SU-DHL-6 (cell line): ENCODE measurements around the gene CXCR5.

Source experiments
- H2AFZ ChIP-seq: fragments of 200-600 bp; sonication (generic); 2 replicates; pipeline ENCODE4 v1.6.1; 2014; ENCODE audit warnings: low read depth, mild to moderate bottlenecking, moderate library complexity, mixed read lengths, antibody characterized with exemption, low read length; ENCODE audit not compliant: severe bottlenecking
- H3F3A ChIP-seq: fragments of 200-600 bp; shearing (Covaris generic); 2 replicates; pipeline ENCODE4 v1.6.0; 2016; ENCODE audit warnings: antibody characterized with exemption, mild to moderate bottlenecking; ENCODE audit not compliant: insufficient read depth
- H3K27ac ChIP-seq: fragments of 200-600 bp; sonication (generic); 2 replicates; pipeline ENCODE4 v1.5.1; 2016; ENCODE audit warnings: low read depth, mild to moderate bottlenecking, low read length, moderate library complexity, mixed read lengths
- H3K27me3 ChIP-seq: fragments of 200-600 bp; sonication (generic), shearing (Covaris generic); 2 replicates; pipeline ENCODE4 v1.6.0; 2014; ENCODE audit warnings: mild to moderate bottlenecking, low read length
- H3K36me3 ChIP-seq: fragments of 200-600 bp; sonication (generic); 2 replicates; pipeline ENCODE4 v1.6.1; 2014; ENCODE audit warnings: mild to moderate bottlenecking, low read length, mixed read lengths
- H3K4me2 ChIP-seq: fragments of 300-600, 200-600 bp; shearing (Covaris generic), sonication (generic); 2 replicates; pipeline ENCODE4 v1.6.0; 2014; ENCODE audit warnings: low read length, low read depth, mild to moderate bottlenecking; ENCODE audit not compliant: poor library complexity, severe bottlenecking
- H3K4me3 ChIP-seq: fragments of 200-600 bp; sonication (generic); 2 replicates; pipeline ENCODE4 v1.5.1; 2014; ENCODE audit warnings: antibody characterized with exemption, low read length, mild to moderate bottlenecking, mixed read lengths; ENCODE audit not compliant: insufficient read depth, poor library complexity, severe bottlenecking
- H3K79me2 ChIP-seq: fragments of 200-600 bp; sonication (generic); 2 replicates; pipeline ENCODE4 v1.6.1; 2014; ENCODE audit warnings: mild to moderate bottlenecking, low read length, moderate library complexity; ENCODE audit not compliant: insufficient read depth
- H3K9ac ChIP-seq: fragments of 200-600 bp; sonication (generic); 2 replicates; pipeline ENCODE4 v1.7.0; 2014; ENCODE audit warnings: mild to moderate bottlenecking, low read length
- H3K9me2 ChIP-seq: fragments of 200-600 bp; sonication (generic); replicated peaks from 2 replicates; pipeline ENCODE4 v1.6.1; 2014; ENCODE audit warnings: low read length; ENCODE audit not compliant: insufficient read depth
- H3K9me3 ChIP-seq: fragments of 200-600 bp; sonication (generic); 2 replicates; pipeline ENCODE4 v1.6.1; 2014; ENCODE audit warnings: low read length, mixed read lengths; ENCODE audit not compliant: insufficient read depth
- H4K20me1 ChIP-seq: fragments of 200-600 bp; sonication (generic); 2 replicates; pipeline ENCODE4 v1.6.1; 2014; ENCODE audit warnings: low read depth, mild to moderate bottlenecking, antibody characterized with exemption, low read length, moderate library complexity, mixed read lengths
- EZH2phosphoT487 ChIP-seq: fragments of 200-600 bp; sonication (generic), shearing (Covaris generic); conservative IDR thresholded peaks from 2 replicates; pipeline ENCODE4 v1.6.1; 2018; ENCODE audit warnings: mild to moderate bottlenecking, antibody characterized with exemption, low read length, moderate library complexity, mixed read lengths
- TF ChIP-seq, protein P1 (sequence below): fragments of 200-600 bp; sonication (generic); IDR thresholded peaks from one replicate; pipeline ENCODE4 v1.5.1; 2017; ENCODE audit warnings: antibody characterized with exemption, mild to moderate bottlenecking, low read length, moderate library complexity; ENCODE audit not compliant: insufficient read depth, poor library complexity, severe bottlenecking

CXCR5 gene

DNA sequence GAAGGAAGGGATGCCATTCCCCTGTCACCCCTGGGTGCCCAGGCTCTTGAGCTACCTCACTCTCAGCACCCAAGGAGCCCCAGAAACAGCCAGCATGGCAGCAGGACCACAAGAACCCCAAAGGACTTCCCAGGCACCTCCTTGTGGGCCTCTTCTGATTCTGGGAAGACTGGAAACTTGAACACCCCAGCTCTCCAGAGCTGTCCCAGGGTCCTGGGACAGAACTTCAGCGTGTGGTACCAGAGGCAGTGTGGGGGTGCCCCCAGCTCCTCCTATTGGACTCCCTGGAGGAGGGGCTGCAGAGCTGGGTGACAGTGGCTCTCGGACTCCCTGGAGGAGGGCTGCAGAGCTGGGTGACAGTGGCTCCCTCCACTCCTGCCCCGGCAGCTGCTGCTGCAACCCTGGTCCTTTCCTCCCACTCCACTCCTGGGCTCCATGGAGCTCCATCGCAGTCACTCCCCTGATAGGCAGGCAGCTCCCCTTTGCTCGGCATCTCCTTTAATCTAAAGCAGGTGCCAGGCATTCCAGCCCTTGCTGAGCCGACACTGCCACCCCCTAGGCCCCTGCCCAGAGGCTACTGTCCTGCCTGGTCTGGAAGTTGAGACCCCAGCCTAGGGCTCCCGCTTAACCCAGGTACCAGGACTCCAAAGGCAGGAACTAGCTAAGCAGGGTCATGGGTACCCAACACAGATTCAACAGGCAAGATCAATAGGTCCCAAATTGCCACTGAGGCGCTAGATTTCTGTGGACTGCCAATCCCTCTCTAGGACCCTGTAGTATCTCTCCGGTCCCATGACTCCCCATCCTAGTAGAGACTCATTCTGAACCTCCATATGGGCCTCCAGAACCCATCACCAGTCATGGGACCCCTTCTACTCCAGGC is 39.3 kb downstream of the CXCR5 start:
- Histone ChIP-seq H3K4me3 (no peak overlapping the region), H3K9ac (no peak overlapping the region), H3K36me3 (no peaks in the 10 kb centered on the region), H3K27ac (no peak overlapping the region), H3F3A (peaks cover 19% of the 10 kb centered on the region), H3K4me2 (no peak overlapping the region), H3K9me3 (no peaks in the 10 kb centered on the region), H3K9me2 (no peaks in the 10 kb centered on the region), H3K27me3 (no peaks in the 10 kb centered on the region), H4K20me1 (no peaks in the 10 kb centered on the region), H3K79me2 (no peaks in the 10 kb centered on the region), H2AFZ (no peak overlapping the region)
- TF ChIP-seq EZH2phosphoT487, result no peak
- TF ChIP-seq, protein P1, sequence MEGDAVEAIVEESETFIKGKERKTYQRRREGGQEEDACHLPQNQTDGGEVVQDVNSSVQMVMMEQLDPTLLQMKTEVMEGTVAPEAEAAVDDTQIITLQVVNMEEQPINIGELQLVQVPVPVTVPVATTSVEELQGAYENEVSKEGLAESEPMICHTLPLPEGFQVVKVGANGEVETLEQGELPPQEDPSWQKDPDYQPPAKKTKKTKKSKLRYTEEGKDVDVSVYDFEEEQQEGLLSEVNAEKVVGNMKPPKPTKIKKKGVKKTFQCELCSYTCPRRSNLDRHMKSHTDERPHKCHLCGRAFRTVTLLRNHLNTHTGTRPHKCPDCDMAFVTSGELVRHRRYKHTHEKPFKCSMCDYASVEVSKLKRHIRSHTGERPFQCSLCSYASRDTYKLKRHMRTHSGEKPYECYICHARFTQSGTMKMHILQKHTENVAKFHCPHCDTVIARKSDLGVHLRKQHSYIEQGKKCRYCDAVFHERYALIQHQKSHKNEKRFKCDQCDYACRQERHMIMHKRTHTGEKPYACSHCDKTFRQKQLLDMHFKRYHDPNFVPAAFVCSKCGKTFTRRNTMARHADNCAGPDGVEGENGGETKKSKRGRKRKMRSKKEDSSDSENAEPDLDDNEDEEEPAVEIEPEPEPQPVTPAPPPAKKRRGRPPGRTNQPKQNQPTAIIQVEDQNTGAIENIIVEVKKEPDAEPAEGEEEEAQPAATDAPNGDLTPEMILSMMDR, result no peak

DNA sequence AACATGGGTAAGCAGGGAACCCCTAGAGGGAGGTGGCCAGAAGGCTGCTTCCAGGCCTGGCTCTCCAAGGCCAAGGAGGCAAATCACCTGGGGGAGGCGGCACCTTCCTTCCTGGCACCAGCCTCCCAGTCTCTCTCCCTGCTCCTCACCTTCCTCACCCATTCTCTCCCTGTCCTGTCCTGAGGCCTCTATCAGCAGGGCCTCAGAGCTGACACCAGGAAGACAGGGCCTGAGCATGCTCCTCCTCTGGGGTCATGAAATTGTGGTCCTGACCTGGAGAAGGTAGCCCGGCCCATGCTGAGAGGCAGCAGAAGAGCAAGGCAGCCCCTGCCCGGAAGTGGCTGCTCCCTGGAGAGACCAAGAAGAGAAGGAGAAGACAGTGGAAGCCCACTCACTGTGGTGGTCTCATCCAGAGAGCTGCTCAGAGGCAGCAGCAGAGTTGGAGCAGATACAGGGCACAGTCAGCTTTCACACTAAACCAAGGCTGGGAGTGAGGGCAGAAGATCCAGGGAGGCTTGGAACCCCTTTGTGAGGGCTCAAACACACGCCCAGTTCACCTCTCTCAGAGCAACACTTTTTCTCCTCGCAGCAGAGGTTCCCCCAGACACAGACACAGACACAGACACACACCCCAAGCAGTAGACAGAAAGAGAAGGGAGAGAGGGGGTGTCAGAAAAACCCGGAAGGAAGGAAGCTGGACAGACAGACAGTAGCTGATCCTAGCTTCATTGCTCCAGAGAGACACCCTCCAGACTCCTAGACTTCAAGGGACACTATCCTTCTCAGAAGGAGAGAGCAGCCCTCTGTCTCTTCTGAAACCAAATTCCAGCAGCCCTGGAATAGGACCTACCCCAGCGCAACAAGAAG is 40.3 kb downstream of the CXCR5 start:
- no peaks in the 10 kb centered on the region for H3K36me3 ChIP-seq
- no peaks in the 10 kb centered on the region for H3K9me3 ChIP-seq
- TF ChIP-seq EZH2phosphoT487, result no peak
- TF ChIP-seq, protein P1, result no peak
- H3K27ac ChIP-seq, result no peak overlapping the region
- H3K4me2 ChIP-seq, result peak overlapping the region; percentile 86
- no peaks in the 10 kb centered on the region for H3K79me2 ChIP-seq
- no peak overlapping the region for H2AFZ ChIP-seq
- H3K4me3 ChIP-seq, result no peak overlapping the region
- H3K9me2 ChIP-seq, result no peaks in the 10 kb centered on the region
- peaks cover 19% of the 10 kb centered on the region for H3F3A ChIP-seq
- peak overlapping the region; percentile 55; the same call in 1 of the 2 replicates for H3K9ac ChIP-seq
- H4K20me1 ChIP-seq, result no peaks in the 10 kb centered on the region
- no peaks in the 10 kb centered on the region for H3K27me3 ChIP-seq

DNA sequence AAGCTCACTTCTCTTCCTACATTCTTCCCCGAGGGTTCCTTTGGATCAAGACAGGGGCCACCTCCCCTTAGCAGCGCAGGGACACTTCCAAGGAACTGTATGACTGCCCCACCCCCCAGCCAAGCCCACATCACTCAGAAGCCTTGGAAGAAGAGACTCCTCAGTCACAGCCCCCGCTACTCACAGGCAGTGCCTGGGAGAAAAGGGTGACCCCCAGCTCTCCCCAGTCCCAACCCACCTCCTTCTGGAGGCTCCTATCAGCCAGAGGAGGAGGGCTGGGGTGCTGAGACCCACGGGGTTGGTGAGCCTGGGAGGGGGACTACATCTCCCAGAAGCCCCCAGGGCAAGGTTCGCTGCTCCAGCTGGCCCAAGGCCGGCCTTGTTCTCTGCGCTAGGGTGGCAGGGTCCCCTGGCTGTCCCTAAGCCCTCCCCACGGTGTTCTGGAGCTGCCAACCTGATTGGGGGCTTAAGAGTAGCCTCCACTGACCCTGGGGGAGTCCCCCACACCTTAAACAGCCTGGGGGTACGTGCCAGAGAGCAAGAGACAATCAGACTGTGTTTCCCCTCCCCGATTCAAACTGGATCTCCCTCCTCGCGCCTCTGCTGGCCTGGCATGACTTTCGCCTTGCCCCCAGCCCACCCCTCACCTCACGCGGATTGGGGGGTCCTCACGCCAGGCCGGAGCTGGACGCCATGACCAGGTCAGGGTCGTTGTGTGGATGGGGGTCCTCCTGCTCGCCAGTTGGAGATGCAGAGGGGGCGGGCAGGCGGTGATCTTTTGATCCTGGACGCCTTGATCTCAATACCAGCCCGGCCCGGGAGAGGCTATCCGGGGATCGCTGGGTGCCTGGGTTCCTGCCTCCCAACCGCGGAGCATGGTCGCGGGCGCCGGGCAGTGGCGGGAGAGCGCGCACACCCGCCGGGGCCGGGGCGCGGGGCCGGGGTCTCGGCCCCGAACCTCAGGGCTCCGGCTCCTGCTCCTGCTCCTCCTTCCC is 41.2 kb downstream of the CXCR5 start:
- no peak overlapping the region for H2AFZ ChIP-seq
- H3K36me3 ChIP-seq, result no peaks in the 10 kb centered on the region
- no peaks in the 10 kb centered on the region for H4K20me1 ChIP-seq
- no peaks in the 10 kb centered on the region for H3K27me3 ChIP-seq
- TF ChIP-seq, protein P1, result no peak
- TF ChIP-seq EZH2phosphoT487, result no peak
- H3K27ac ChIP-seq, result no peak overlapping the region
- peaks cover 19% of the 10 kb centered on the region for H3F3A ChIP-seq
- peak overlapping the region; percentile 60 for H3K4me3 ChIP-seq
- H3K4me2 ChIP-seq, result peak overlapping the region; percentile 86
- no peaks in the 10 kb centered on the region for H3K9me2 ChIP-seq
- no peaks in the 10 kb centered on the region for H3K79me2 ChIP-seq
- peak overlapping the region; percentile 55 for H3K9ac ChIP-seq
- H3K9me3 ChIP-seq, result no peaks in the 10 kb centered on the region
